Kidney (tissue), 14 donors: ENCODE measurements around the gene LTBP2. TPM values are rescaled to one million over a fixed set of nuclear protein-coding genes. Genes with fewer than 3 reads are reported as not detected.

Experiments
- DNase-seq, 5 donors: peaks; one replicate each; pipeline ENCODE4 v3.0.0-alpha.2; 2013 to 2020
- FAIRE-seq: peaks from 2 replicates; lab custom pipeline; 2012; peaks lifted over from hg19 to GRCh38; lab: Jason Lieb, UNC
- H3K27ac ChIP-seq, 2 donors: one replicate each; pipeline ENCODE4 v1.7.0; 2013; ENCODE audit warnings: low read depth in 2 of 2, low read length in 2 of 2, inconsistent platforms in 1 of 2
- H3K27me3 ChIP-seq: one replicate; pipeline ENCODE4 v1.7.1; 2013; ENCODE audit warnings: low read length, inconsistent platforms; ENCODE audit not compliant: control insufficient read depth, insufficient read depth
- H3K36me3 ChIP-seq, 3 donors: one replicate each; pipeline versions ENCODE4 v1.7.0 to v1.7.1; 2013; ENCODE audit warnings: low read length in 3 of 3, control low read depth in 1 of 3, inconsistent platforms in 1 of 3; ENCODE audit not compliant: insufficient read depth in 3 of 3, control insufficient read depth in 2 of 3
- H3K4me1 ChIP-seq, 3 donors: one replicate each; pipeline versions ENCODE4 v1.7.0 to v1.7.1; 2013; ENCODE audit warnings: low read length in 3 of 3, inconsistent platforms in 1 of 3, low read depth in 1 of 3; ENCODE audit not compliant: control insufficient read depth in 2 of 3, insufficient read depth in 2 of 3
- H3K4me3 ChIP-seq, 3 donors: one replicate each; pipeline versions ENCODE4 v1.7.0 to v1.8.1; 2013; ENCODE audit warnings: low read length in 3 of 3, control low read depth in 1 of 3, inconsistent platforms in 1 of 3
- H3K9ac ChIP-seq, 3 donors: one replicate each; pipeline versions ENCODE4 v1.7.0 to v1.7.1; 2013; ENCODE audit warnings: low read length in 3 of 3, control low read depth in 1 of 3, inconsistent platforms in 1 of 3
- H3K9me3 ChIP-seq, 3 donors: one replicate each; pipeline versions ENCODE4 v1.7.0 to v1.7.1; 2013; ENCODE audit warnings: low read length in 3 of 3, control low read depth in 1 of 3, inconsistent platforms in 1 of 3; ENCODE audit not compliant: control insufficient read depth in 2 of 3, insufficient read depth in 1 of 3
- intact Hi-C: fragments of 100-400 bp; cut with DNase I; formaldehyde crosslinking; loops from one replicate; pipeline ENCODE4 v1.11.1; 2022
- polyA plus RNA-seq: library from polyadenylated mRNA; stranded (reverse); fragments of 350-450 nt; fragmentation: Illumina TruSeq; extraction: RNeasy Lipid Tissue Mini Kit (QIAGEN cat#74804); gene quantifications from one replicate; pipeline ENCODE4 v1.2.3, GENCODE V29; 2014; ENCODE audit warnings: low read depth, low replicate concordance; ENCODE audit not compliant: insufficient read depth
- total RNA-seq: library from RNA; stranded (reverse); fragmentation: NEBNext Ultra II Directional; extraction: Animal tissue kit (Norgen Biotek cat#: 25700); gene quantifications from one replicate; pipeline ENCODE4 v1.2.1, GENCODE V29; 2021
- TF ChIP-seq, protein P1 (sequence below): IDR thresholded peaks from 3 replicates; pipeline ENCODE4 v1.5.1; 2012; ENCODE audit warnings: mild to moderate bottlenecking, moderate library complexity, borderline replicate concordance; ENCODE audit not compliant: insufficient read depth; ENCODE audit errors: extremely low read depth
- donor health status: control.
- donor health status: control.
- donor health status: control.
- donor health status: control.
- donor health status: control.
- donor health status: DM: yes; HTN: yes; CAD: no.
- donor health status: Normal renal cell carcinoma (clear cell type).

The LTBP2 gene
- total and polyA plus RNA-seq, 2 donors from 2014 or later: 2.9 to 10.4 TPM

DNA sequence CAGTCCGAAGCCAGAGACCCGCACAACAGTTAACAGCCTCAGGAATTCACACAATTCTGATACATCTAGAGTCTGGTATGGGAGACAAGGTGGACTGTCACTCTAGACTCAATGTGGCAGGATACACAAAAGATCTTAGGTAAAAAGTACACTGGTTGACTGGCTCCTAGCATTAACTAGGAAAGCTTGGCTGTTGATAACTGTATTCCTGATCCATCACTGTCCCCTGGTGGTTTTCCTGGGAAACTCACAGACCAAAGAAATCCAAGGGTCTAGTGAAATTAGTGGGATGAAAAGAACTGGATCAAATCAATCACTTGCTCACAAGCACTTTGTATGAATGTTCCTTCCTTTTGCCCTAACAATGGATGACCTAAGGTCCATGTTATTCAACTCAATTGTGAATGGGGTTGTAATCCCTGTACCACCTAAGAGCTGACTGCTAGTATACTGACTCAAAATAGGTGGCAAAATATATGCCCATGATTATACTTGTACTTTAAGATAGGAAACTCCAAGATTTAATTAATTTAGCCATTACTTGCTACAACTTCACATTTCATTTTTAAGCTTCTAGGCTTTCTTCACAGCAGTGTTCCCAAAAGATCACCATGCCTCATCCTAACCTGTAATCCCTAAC lies 132.9 kb downstream of the LTBP2 start:
- no peak overlapping the region for H3K9ac ChIP-seq
- H3K27me3 ChIP-seq: no peaks in the 10 kb centered on the region
- no peaks in the 10 kb centered on the region for H3K4me1 ChIP-seq
- no peak overlapping the region for H3K4me3 ChIP-seq
- FAIRE-seq (no peak), DNase-seq (peak in 3 of 5 donors; percentile 37 to 69 (median 58))
- H3K36me3 ChIP-seq: peaks cover 0 to 46% (median 24%) of the 10 kb centered on the region in 3 donors
- TF ChIP-seq, protein P1, sequence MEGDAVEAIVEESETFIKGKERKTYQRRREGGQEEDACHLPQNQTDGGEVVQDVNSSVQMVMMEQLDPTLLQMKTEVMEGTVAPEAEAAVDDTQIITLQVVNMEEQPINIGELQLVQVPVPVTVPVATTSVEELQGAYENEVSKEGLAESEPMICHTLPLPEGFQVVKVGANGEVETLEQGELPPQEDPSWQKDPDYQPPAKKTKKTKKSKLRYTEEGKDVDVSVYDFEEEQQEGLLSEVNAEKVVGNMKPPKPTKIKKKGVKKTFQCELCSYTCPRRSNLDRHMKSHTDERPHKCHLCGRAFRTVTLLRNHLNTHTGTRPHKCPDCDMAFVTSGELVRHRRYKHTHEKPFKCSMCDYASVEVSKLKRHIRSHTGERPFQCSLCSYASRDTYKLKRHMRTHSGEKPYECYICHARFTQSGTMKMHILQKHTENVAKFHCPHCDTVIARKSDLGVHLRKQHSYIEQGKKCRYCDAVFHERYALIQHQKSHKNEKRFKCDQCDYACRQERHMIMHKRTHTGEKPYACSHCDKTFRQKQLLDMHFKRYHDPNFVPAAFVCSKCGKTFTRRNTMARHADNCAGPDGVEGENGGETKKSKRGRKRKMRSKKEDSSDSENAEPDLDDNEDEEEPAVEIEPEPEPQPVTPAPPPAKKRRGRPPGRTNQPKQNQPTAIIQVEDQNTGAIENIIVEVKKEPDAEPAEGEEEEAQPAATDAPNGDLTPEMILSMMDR: peak; percentile 85
- intact Hi-C loops: loop anchor here (10.0 kb wide), 1 partner anchor 114 kb away; no protein-coding TSS in a partner anchor
- H3K27ac ChIP-seq: no peak overlapping the region
- no peaks in the 10 kb centered on the region for H3K9me3 ChIP-seq

GRCh38 chr14:74476607-74477006 lies 135.4 kb downstream of the LTBP2 start:
- H3K27me3 ChIP-seq: no peaks in the 10 kb centered on the region
- FAIRE-seq: no peak
- H3K27ac ChIP-seq: no peak overlapping the region
- DNase-seq: peak in 1 of 5 donors; percentile 31
- TF ChIP-seq, protein P1: no peak
- no peaks in the 10 kb centered on the region for H3K9me3 ChIP-seq
- intact Hi-C loops: loop anchor here (10.0 kb wide), 1 partner anchor 112 kb away; no protein-coding TSS in a partner anchor
- no peak overlapping the region for H3K4me3 ChIP-seq
- no peaks in the 10 kb centered on the region for H3K4me1 ChIP-seq
- peaks cover 0 to 42% (median 13%) of the 10 kb centered on the region in 3 donors for H3K36me3 ChIP-seq
- no peak overlapping the region for H3K9ac ChIP-seq

GRCh38 chr14:74476107-74476506 lies 135.9 kb downstream of the LTBP2 start:
- TF ChIP-seq, protein P1: no peak
- Histone ChIP-seq H3K4me3 (no peak overlapping the region), H3K36me3 (peaks cover 0 to 37% (median 9%) of the 10 kb centered on the region in 3 donors), H3K27ac (no peak overlapping the region), H3K9me3 (no peaks in the 10 kb centered on the region), H3K27me3 (no peaks in the 10 kb centered on the region), H3K9ac (no peak overlapping the region), H3K4me1 (no peaks in the 10 kb centered on the region)
- FAIRE-seq (no peak), DNase-seq (peak in 1 of 5 donors; percentile 15)
- intact Hi-C loops: loop anchor here (10.0 kb wide), 1 partner anchor 111 kb away; no protein-coding TSS in a partner anchor
